Heart right ventricle (tissue), 16 donors: ENCODE data around the gene CDH13. TPM values are rescaled to one million over a fixed set of nuclear protein-coding genes. Genes with fewer than 3 reads are reported as not detected.

Source experiments
- ATAC-seq, 8 donors: fragments of 200-7000 bp; cut with Tn5 transposase; one replicate each; pipeline ENCODE4 v1.9.1; 2020; ENCODE audit warnings: mild to moderate bottlenecking in 8 of 8, moderate library complexity in 8 of 8, moderate number of reproducible peaks in 1 of 8
- DNase-seq, 2 donors: peaks; one replicate each; pipeline ENCODE4 v3.0.0-alpha.2; 2020
- H3K27ac ChIP-seq, 10 donors: fragments of 200-600 bp; sonication (generic) in 2 of 10; one replicate each; pipeline versions ENCODE4 v1.5.0 to v1.8.0; 2020 to 2022; ENCODE audit warnings: mild to moderate bottlenecking in 3 of 10
- H3K27me3 ChIP-seq, 7 donors: fragments of 200-600 bp; one replicate each; pipeline ENCODE4 v1.8.0; 2021 to 2022; ENCODE audit warnings: mild to moderate bottlenecking in 2 of 7
- H3K36me3 ChIP-seq, 9 donors: fragments of 200-600 bp; sonication (generic) in 1 of 9; one replicate each; pipeline versions ENCODE4 v1.5.0 to v1.8.0; 2020 to 2022; ENCODE audit warnings: mild to moderate bottlenecking in 2 of 9
- H3K4me1 ChIP-seq, 9 donors: fragments of 200-600 bp; sonication (generic) in 1 of 9; one replicate each; pipeline versions ENCODE4 v1.5.0 to v1.8.0; 2020 to 2022; ENCODE audit warnings: mild to moderate bottlenecking in 4 of 9
- H3K4me3 ChIP-seq, 10 donors: fragments of 200-600 bp; sonication (generic) in 2 of 10; one replicate each; pipeline versions ENCODE4 v1.5.0 to v1.8.0; 2020 to 2022; ENCODE audit warnings: mild to moderate bottlenecking in 7 of 10, moderate library complexity in 2 of 10
- H3K9me3 ChIP-seq, 11 donors: fragments of 200-600 bp in 10 of 11; sonication (generic) in 2 of 11; one replicate each; pipeline versions ENCODE4 v1.5.0 to v1.8.0; 2013 to 2022; ENCODE audit warnings: mild to moderate bottlenecking in 2 of 11, control low read depth in 1 of 11, moderate library complexity in 1 of 11
- CTCF ChIP-seq, 9 donors: fragments of 200-600 bp; sonication (generic) in 2 of 9; IDR thresholded peaks; one replicate each; pipeline versions ENCODE4 v1.5.0 to v1.8.0; 2021 to 2022; ENCODE audit warnings: antibody characterized with exemption in 9 of 9, mild to moderate bottlenecking in 5 of 9, moderate library complexity in 1 of 9
- WGBS, 2 donors: extraction: QIAGEN DNeasy Blood & Tissue Kit; methylation state at CpG; one replicate each; pipeline ENCODE4 v1.1.7; 2013; ENCODE audit warnings: inconsistent platforms in 1 of 2; 5-methylcytosine and 5-hydroxymethylcytosine counted together
- intact Hi-C, 10 donors: fragments of 100-400 bp; cut with DNase I; formaldehyde crosslinking; loops; one replicate each; pipeline versions ENCODE4 v1.11.1 to v1.14.2; 2022
- polyA plus RNA-seq, 2 donors: library from polyadenylated mRNA; stranded (reverse); fragments of 200-250 nt; gene quantifications; one replicate each; pipeline ENCODE4 v1.2.3, GENCODE V29; 2013
- total RNA-seq, 10 donors: library from RNA; stranded (reverse); fragmentation: NEBNext Ultra II Directional in 3 of 10; extraction: Animal tissue kit (Norgen Biotek cat#: 25700) in 3 of 10; gene quantifications; one replicate each; pipeline versions ENCODE4 v1.2.1 to v1.2.4, GENCODE V29; 2021 to 2023
- donor health status: Arrhythmogenic right ventricular cardiomyopathy.
- donor health status: ischemic (EF 13 %, LVEDD 7.1; RV severe dilation, severe dysfunction).
- donor health status: healthy with polysubstance abuse.
- donor health status: DM: no; HTN: yes; CAD: no.
- donor health status: DM: no; HTN: no; CAD: no.
- donor health status: ischemic (EF 25% LVEDD 6.9; RV normal size, moderate dysfunction).
- donor health status: ischemic (EF 25% LVEDD 5.7; RV mildly dilated, moderate dysfunction).
- donor health status: healthy.
- donor health status: DM: yes; HTN: yes; CAD: no.
- donor health status: Ischemic cardiomyopathy.
- donor health status: ischemic (EF 35%, LVEDD 5.7; RV mildly dilated, moderate dysfunction).
- donor health status: nonischemic (EF 11% LVEDD 7.7; RV severe dilation, severe dysfunction).
- donor health status: DM: yes; HTN: yes; CAD: no.
- donor health status: PGD.
- donor health status: ischemic (EF 29% LVEDD 5.4; RV normal size, mild dysfunction).
- donor health status: nonischemic (EF 23%, LVEDD 6.1; RV moderate dilation, normal function).

Gene CDH13
- total and polyA plus RNA-seq, 12 donors: 15.5 to 221 (median 168) TPM

GRCh38 chr16:83336603-83337002 is 709.8 kb downstream of the CDH13 start:
- WGBS, 2 donors: 72 to 90% methylated on average over 3 of the region's 3 CpGs

GRCh38 chr16:83338138-83338537 is 711.4 kb downstream of the CDH13 start:
- Histone ChIP-seq H3K4me1 (peaks cover 0 to 7% (median 0%) of the 10 kb centered on the region in 9 donors), H3K4me3 (no peak overlapping the region), H3K9me3 (no peaks in the 10 kb centered on the region), H3K27ac (no peak overlapping the region), H3K27me3 (no peaks in the 10 kb centered on the region), H3K36me3 (no peaks in the 10 kb centered on the region)
- peak in 6 of 8 donors; percentile 23 to 75 (median 62) for ATAC-seq
- intact Hi-C loops: no loop called here
- no peak for DNase-seq
- 62 to 77% methylated on average over 3 of the region's 3 CpGs for WGBS, 2 donors
- no peak for TF ChIP-seq CTCF (IDR thresholded peaks at IDR 0.05)

More at GRCh38 chr16:83336603-83337002, 709.8 kb downstream of the CDH13 start:
- H3K9me3 ChIP-seq: no peaks in the 10 kb centered on the region
- no peak overlapping the region for H3K27ac ChIP-seq
- DNase-seq: no peak
- peaks cover 0 to 7% (median 0%) of the 10 kb centered on the region in 9 donors for H3K4me1 ChIP-seq
- H3K4me3 ChIP-seq: no peak overlapping the region
- H3K27me3 ChIP-seq: no peaks in the 10 kb centered on the region
- intact Hi-C loops: no loop called here
- no peaks in the 10 kb centered on the region for H3K36me3 ChIP-seq
- no peak for ATAC-seq
- no peak for TF ChIP-seq CTCF (IDR thresholded peaks at IDR 0.05)

GRCh38 chr16:83338941-83339340 is 712.2 kb downstream of the CDH13 start:
- Histone ChIP-seq H3K27ac (no peak overlapping the region), H3K4me3 (no peak overlapping the region), H3K4me1 (peaks cover 0 to 7% (median 0%) of the 10 kb centered on the region in 9 donors), H3K9me3 (no peaks in the 10 kb centered on the region), H3K36me3 (no peaks in the 10 kb centered on the region), H3K27me3 (no peaks in the 10 kb centered on the region)
- ATAC-seq (no peak), DNase-seq (no peak)
- intact Hi-C loops: no loop called here
- no peak for TF ChIP-seq CTCF (IDR thresholded peaks at IDR 0.05)
- 70 to 73% methylated on average over 2 of the region's 2 CpGs for WGBS, 2 donors

- H3K36me3 ChIP-seq: peaks cover 0 to 13% (median 0%) of the 10 kb centered on the region in 9 donors
- no peak overlapping the region for H3K4me3 ChIP-seq
- no peaks in the 10 kb centered on the region for H3K4me1 ChIP-seq
- ATAC-seq: no peak
- intact Hi-C loops: loop anchor here in 1 of 10 donors (10.0 kb wide), 1 partner anchor 59 kb away; no protein-coding TSS in a partner anchor
- no peak for TF ChIP-seq CTCF (IDR thresholded peaks at IDR 0.05)
- H3K27me3 ChIP-seq: no peaks in the 10 kb centered on the region
- no peaks in the 10 kb centered on the region for H3K9me3 ChIP-seq
- WGBS, 2 donors: 84 to 86% methylated on average over 8 of the region's 8 CpGs
- no peak overlapping the region for H3K27ac ChIP-seq
- DNase-seq: no peak
Measured at GRCh38 chr16:83343935-83344366, 717.2 kb downstream of the CDH13 start.
